MCF 10A (cell line): Measurements from ENCODE around the gene IRAK3. TPM values are rescaled to one million over a fixed set of nuclear protein-coding genes. Genes with fewer than 3 reads are reported as not detected.

ENCODE experiments used
- BruUV-seq: library from RNA; stranded (reverse); fragments of 400-500 nt; replicated peaks from 2 replicates; lab custom pipeline; 2021; lab: Mats Ljungman, UMichigan
- CTCF ChIA-PET: fragments of 300-600 bp; sonication (Branson Sonifier 250); formaldehyde crosslinking; extraction: SDS; loops from one replicate; lab custom pipeline; 2021; ENCODE audit warnings: antibody characterized with exemption, inconsistent platforms; lab: Yijun Ruan, JAX
- POLR2A ChIA-PET: fragments of 300-600, 350-650 bp; sonication (Branson Sonifier 250); formaldehyde crosslinking; extraction: SDS; loops from one replicate; lab custom pipeline; 2020; ENCODE audit warnings: antibody characterized with exemption, inconsistent platforms; lab: Yijun Ruan, JAX
- DNase-seq: peaks from one replicate; pipeline ENCODE4 v3.0.0-alpha.2; 2018; ENCODE audit not compliant: unreplicated experiment
- H3K27ac Mint-ChIP-seq: one replicate; pipeline ENCODE4 v1.8.0; 2022; ENCODE audit warnings: mild to moderate bottlenecking, low read depth, mixed read lengths; ENCODE audit not compliant: unreplicated experiment
- H3K27me3 Mint-ChIP-seq: one replicate; pipeline ENCODE4 v1.8.0; 2022; ENCODE audit warnings: mixed read lengths; ENCODE audit not compliant: insufficient read depth, unreplicated experiment
- H3K36me3 Mint-ChIP-seq: one replicate; pipeline ENCODE4 v1.8.0; 2022; ENCODE audit warnings: mild to moderate bottlenecking, moderate library complexity, mixed read lengths; ENCODE audit not compliant: insufficient read depth, unreplicated experiment
- H3K4me1 Mint-ChIP-seq: one replicate; pipeline ENCODE4 v1.8.0; 2022; ENCODE audit warnings: mixed read lengths; ENCODE audit not compliant: insufficient read depth, unreplicated experiment
- H3K4me3 Mint-ChIP-seq: one replicate; pipeline ENCODE4 v1.8.0; 2022; ENCODE audit warnings: mild to moderate bottlenecking, moderate library complexity, mixed read lengths; ENCODE audit not compliant: unreplicated experiment
- H3K9me3 Mint-ChIP-seq: one replicate; pipeline ENCODE4 v1.8.0; 2022; ENCODE audit warnings: mixed read lengths; ENCODE audit not compliant: unreplicated experiment
- CTCF ChIP-seq: fragments of 200-600 bp; IDR thresholded peaks from one replicate; pipeline ENCODE4 v1.8.0; 2022; ENCODE audit warnings: antibody characterized with exemption, mild to moderate bottlenecking; ENCODE audit not compliant: unreplicated experiment
- intact Hi-C: fragments of 100-400 bp; cut with micrococcal nuclease; formaldehyde crosslinking; loops from 2 replicates; pipeline ENCODE4 v1.14.1; 2022
- total RNA-seq: library from RNA; stranded (reverse); gene quantifications from 2 replicates; pipeline ENCODE4 v1.2.3, GENCODE V29; 2022

Gene IRAK3
- total RNA-seq, 1 experiment from 2014 or later, result not detected

- DNase-seq, result no peak
- H3K36me3 Mint-ChIP-seq, result no peaks in the 10 kb centered on the region
- no peaks in the 10 kb centered on the region for H3K4me1 Mint-ChIP-seq
- peaks cover 16% of the 10 kb centered on the region for H3K27me3 Mint-ChIP-seq
- ChIA-PET CTCF (interaction anchor here (0.6 to 8.1 kb wide), 6 partner anchors 23 to 422 kb away, joined by 3 to 87 read pairs (median 6); no protein-coding TSS in a partner anchor), POLR2A (interaction anchor here (1.2 kb wide), 1 partner anchor 103 kb away, joined by 3 read pairs; the partner anchor contains the start of gene TMBIM4)
- TF ChIP-seq CTCF, result no peak
- H3K4me3 Mint-ChIP-seq, result no peak overlapping the region
- H3K9me3 Mint-ChIP-seq, result no peaks in the 10 kb centered on the region
- intact Hi-C loops, result loop anchor here (10.0 kb wide), 1 partner anchor 282 kb away; no protein-coding TSS in a partner anchor
- BruUV-seq, result no TSS peak
- no peak overlapping the region for H3K27ac Mint-ChIP-seq
Observed at GRCh38 chr12:66272650-66273049, 83.6 kb downstream of the IRAK3 start.

GRCh38 chr12:66273147-66273546, 84.1 kb downstream of the IRAK3 start:
- no peaks in the 10 kb centered on the region for H3K4me1 Mint-ChIP-seq
- no peak for TF ChIP-seq CTCF
- no peaks in the 10 kb centered on the region for H3K36me3 Mint-ChIP-seq
- ChIA-PET POLR2A (no interaction called here), CTCF (interaction anchor here (0.6 to 8.1 kb wide), 5 partner anchors 24 to 422 kb away, joined by 3 to 87 read pairs (median 8); no protein-coding TSS in a partner anchor)
- intact Hi-C loops, result loop anchor here (10.0 kb wide), 1 partner anchor 282 kb away; no protein-coding TSS in a partner anchor
- no peak overlapping the region for H3K4me3 Mint-ChIP-seq
- no TSS peak for BruUV-seq
- DNase-seq, result no peak
- peaks cover 21% of the 10 kb centered on the region for H3K27me3 Mint-ChIP-seq
- H3K27ac Mint-ChIP-seq, result no peak overlapping the region
- H3K9me3 Mint-ChIP-seq, result no peaks in the 10 kb centered on the region

- ChIA-PET POLR2A (interaction anchor here (1.2 kb wide), 1 partner anchor 106 kb away, joined by 3 read pairs; no protein-coding TSS in a partner anchor), CTCF (no interaction called here)
- Mint-ChIP-seq H3K27me3 (peaks cover 27% of the 10 kb centered on the region), H3K4me1 (no peaks in the 10 kb centered on the region), H3K4me3 (no peak overlapping the region), H3K9me3 (no peaks in the 10 kb centered on the region), H3K27ac (no peak overlapping the region), H3K36me3 (no peaks in the 10 kb centered on the region)
- no TSS peak for BruUV-seq
- no peak for DNase-seq
- no peak for TF ChIP-seq CTCF
- intact Hi-C loops, result loop anchor here (10.0 kb wide), 1 partner anchor 280 kb away; no protein-coding TSS in a partner anchor
Observed at GRCh38 chr12:66275040-66275439, 86.0 kb downstream of the IRAK3 start.

GRCh38 chr12:66279123-66279712, 90.2 kb downstream of the IRAK3 start:
- DNase-seq, result peak; percentile 41
- intact Hi-C loops, result loop anchor here (2.0 to 10.0 kb wide), 3 partner anchors 130 to 416 kb away; no protein-coding TSS in a partner anchor
- Mint-ChIP-seq H3K27ac (no peak overlapping the region), H3K36me3 (no peaks in the 10 kb centered on the region), H3K4me3 (no peak overlapping the region), H3K4me1 (no peaks in the 10 kb centered on the region), H3K27me3 (peaks cover 36% of the 10 kb centered on the region), H3K9me3 (peaks cover 9% of the 10 kb centered on the region)
- no TSS peak for BruUV-seq
- CTCF ChIA-PET, result interaction anchor here (0.6 to 2.7 kb wide), 10 partner anchors 9 to 1021 kb away, joined by 3 to 12 read pairs (median 4); no protein-coding TSS in a partner anchor
- TF ChIP-seq CTCF, result peak; percentile 36
- POLR2A ChIA-PET, result no interaction called here
